Measurements from ENCODE around the gene HK1. TPM values are rescaled to one million over a fixed set of nuclear protein-coding genes. Genes with fewer than 3 reads are reported as not detected.

Gene HK1
- total and polyA plus RNA-seq, 2 of the 4 experiments (the other 2 are of a cell fraction): 53.7 to 90.5 TPM

GRCh38 chr10:69417542-69417941 is 139.2 kb downstream of the HK1 start:
- Histone ChIP-seq H2AK9ac (replicated peaks; ENCODE audit: low read depth, low read length, poor library complexity) (no peak overlapping the region), H3K14ac (replicated peaks; ENCODE audit: low read depth, low read length) (no peak overlapping the region), H3K56ac (ENCODE audit: extremely low read depth, insufficient read depth, low read length) (no peak overlapping the region), H2BK120ac (ENCODE audit: low read depth, low read length) (no peak overlapping the region), H4K91ac (ENCODE audit: insufficient read depth, low read depth, low read length) (no peak overlapping the region), H2AK5ac (ENCODE audit: low read depth, low read length) (no peak overlapping the region), H4K20me1 (ENCODE audit: insufficient read depth, low read length) (no peaks in the 10 kb centered on the region), H3K27me3 (ENCODE audit: control insufficient read depth, insufficient read depth, low read length) (peaks cover 31% of the 10 kb centered on the region), H2BK5ac (ENCODE audit: low read depth, low read length, poor library complexity, severe bottlenecking) (no peak overlapping the region), H3K9me1 (ENCODE audit: insufficient read depth, low read length) (peaks cover 5% of the 10 kb centered on the region; the same call in 1 of the 2 replicates), H2BK15ac (ENCODE audit: low read depth, low read length) (no peak overlapping the region), H3K27ac (ENCODE audit: insufficient read depth, low read length) (no peak overlapping the region), H3K4me1 (ENCODE audit: control insufficient read depth, insufficient read depth, low read length) (peaks cover 7% of the 10 kb centered on the region; the same call in 1 of the 2 replicates), H3K9me3 (ENCODE audit: control insufficient read depth, insufficient read depth, low read length) (no peaks in the 10 kb centered on the region), H3K9ac (ENCODE audit: low read depth, low read length) (no peak overlapping the region), H4K5ac (ENCODE audit: low read depth, low read length) (no peak overlapping the region), H3K4me2 (ENCODE audit: low read depth, low read length) (no peak overlapping the region), H2AFZ (replicated peaks; ENCODE audit: low read length, poor library complexity) (no peak overlapping the region), H4K8ac (ENCODE audit: low read depth in 2 of 2, low read length in 2 of 2) (no peak overlapping the region), H3K18ac (ENCODE audit: low read depth, low read length) (no peak overlapping the region), H3K79me1 (ENCODE audit: low read depth in 1 of 2, low read length in 2 of 2) (no peaks in the 10 kb centered on the region), H3K4me3 (ENCODE audit: insufficient read depth, low read depth, low read length) (no peak overlapping the region), H3K23ac (ENCODE audit: low read depth, low read length) (no peak overlapping the region), H2BK20ac (ENCODE audit: low read depth, low read length) (no peak overlapping the region), H3K36me3 (ENCODE audit: control insufficient read depth, insufficient read depth, low read length) (no peaks in the 10 kb centered on the region), H3K4ac (ENCODE audit: low read depth, low read length) (no peak overlapping the region)
- dilution Hi-C loops (cut with HindIII; ENCODE audit: low sequenced_read_pairs, unreplicated experiment) (no loop called here), intact Hi-C loops (cut with micrococcal nuclease) (loop anchor here (10.0 kb wide), 1 partner anchor 633 kb away; no protein-coding TSS in a partner anchor), in situ Hi-C loops (cut with MboI; ENCODE audit: low sequenced_read_pairs) (loop anchor here (10.0 kb wide), 1 partner anchor 413 kb away; no protein-coding TSS in a partner anchor)
- ChIA-PET CTCF (interaction anchor here (1.2 to 1.8 kb wide), 2 partner anchors 9 to 81 kb away, joined by 3 to 6 read pairs; no protein-coding TSS in a partner anchor), POLR2A (ENCODE audit: unreplicated experiment) (no interaction called here)
- TF ChIP-seq USF2 (IDR thresholded peaks at IDR 0.05; ENCODE audit: low read depth, low read length): no peak
- TF ChIP-seq SMC3 (IDR thresholded peaks at IDR 0.05; ENCODE audit: low read depth, low read length): no peak
- no peak for TF ChIP-seq NFE2L2 (IDR thresholded peaks at IDR 0.05; ENCODE audit: low read depth, low read length)
- ATAC-seq (ENCODE audit: low read depth) (no peak), DNase-seq (no peak)
- WGBS, 2 experiments (ENCODE audit: extremely low coverage in 2 of 2, insufficient read length in 1 of 2): 63% methylated on average over 4 of the region's 11 CpGs; no CpG with 5 or more reads in 1 of the 2 experiments
- no TSS peak for BruUV-seq (replicated peaks)
